Adrenal gland (tissue), 5 donors: Measurements from ENCODE around the gene PLD2.

Experiments used
- POLR2A ChIP-seq, 2 donors: fragments of 450-650 bp; IDR thresholded peaks; one replicate each; pipeline ENCODE4 v1.6.1; 2017; ENCODE audit warnings: antibody characterized with exemption in 2 of 2, mild to moderate bottlenecking in 2 of 2, moderate library complexity in 1 of 2
- TF ChIP-seq, protein P1 (sequence below), 6 experiments: fragments of 450-650 bp in 4 of 6; fragments of 200-600 bp in 2 of 6; sonication (generic) in 1 of 6; IDR thresholded peaks; 1 replicate in 5 of 6; 2 replicates in 1 of 6; pipeline versions ENCODE4 v1.5.1 to v1.8.0; 2016 to 2021; ENCODE audit warnings: antibody characterized with exemption in 6 of 6, mild to moderate bottlenecking in 2 of 6, moderate library complexity in 1 of 6
- donor health status: DM: no; HTN: no; CAD: no.

DNA sequence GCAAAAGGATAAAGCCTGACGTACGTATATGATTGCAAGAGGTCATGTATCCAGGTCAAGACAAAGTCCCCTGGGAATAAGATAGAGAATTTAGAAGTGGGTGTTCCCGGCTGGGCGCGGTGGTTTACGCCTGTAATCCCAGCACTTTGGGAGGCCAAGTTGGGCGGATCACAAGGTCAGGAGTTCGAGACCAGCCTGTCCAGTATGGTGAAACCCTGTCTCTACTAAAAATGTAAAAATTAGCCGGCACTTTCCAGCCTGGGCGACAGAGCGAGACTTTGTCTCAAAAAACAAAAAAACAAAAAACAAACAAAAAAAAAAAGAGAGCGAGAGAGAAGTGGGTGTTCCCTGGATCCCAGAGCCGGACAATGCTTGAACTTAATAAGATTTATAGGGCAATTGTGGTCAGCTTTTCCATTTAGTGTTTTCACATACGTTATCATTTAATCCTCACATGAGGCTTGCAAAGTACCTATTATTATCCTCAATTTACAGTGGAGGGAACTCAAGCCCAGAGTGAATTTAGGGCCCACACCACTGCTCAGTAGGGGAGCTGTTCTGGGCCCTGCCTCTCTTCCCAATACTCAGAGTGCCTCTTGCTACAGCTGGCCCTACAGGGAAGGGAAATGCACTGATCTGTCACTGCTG, 18.7 kb upstream of the PLD2 start:
- TF ChIP-seq POLR2A (IDR thresholded peaks at IDR 0.05) = no peak
- TF ChIP-seq, protein P1, sequence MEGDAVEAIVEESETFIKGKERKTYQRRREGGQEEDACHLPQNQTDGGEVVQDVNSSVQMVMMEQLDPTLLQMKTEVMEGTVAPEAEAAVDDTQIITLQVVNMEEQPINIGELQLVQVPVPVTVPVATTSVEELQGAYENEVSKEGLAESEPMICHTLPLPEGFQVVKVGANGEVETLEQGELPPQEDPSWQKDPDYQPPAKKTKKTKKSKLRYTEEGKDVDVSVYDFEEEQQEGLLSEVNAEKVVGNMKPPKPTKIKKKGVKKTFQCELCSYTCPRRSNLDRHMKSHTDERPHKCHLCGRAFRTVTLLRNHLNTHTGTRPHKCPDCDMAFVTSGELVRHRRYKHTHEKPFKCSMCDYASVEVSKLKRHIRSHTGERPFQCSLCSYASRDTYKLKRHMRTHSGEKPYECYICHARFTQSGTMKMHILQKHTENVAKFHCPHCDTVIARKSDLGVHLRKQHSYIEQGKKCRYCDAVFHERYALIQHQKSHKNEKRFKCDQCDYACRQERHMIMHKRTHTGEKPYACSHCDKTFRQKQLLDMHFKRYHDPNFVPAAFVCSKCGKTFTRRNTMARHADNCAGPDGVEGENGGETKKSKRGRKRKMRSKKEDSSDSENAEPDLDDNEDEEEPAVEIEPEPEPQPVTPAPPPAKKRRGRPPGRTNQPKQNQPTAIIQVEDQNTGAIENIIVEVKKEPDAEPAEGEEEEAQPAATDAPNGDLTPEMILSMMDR (IDR thresholded peaks at IDR 0.05) = no peak
